OCI-LY7 (cell line): Measurements from ENCODE around the gene KIRREL3.

Experiments used
- CTCF ChIP-seq: fragments of 200-600 bp; sonication (generic); conservative IDR thresholded peaks from 2 replicates; pipeline ENCODE4 v1.5.1; 2014; ENCODE audit warnings: mild to moderate bottlenecking, antibody characterized with exemption, low read length, moderate library complexity, mixed read lengths
- EZH2phosphoT487 ChIP-seq: fragments of 200-600 bp; sonication (generic); IDR thresholded peaks from 2 replicates; pipeline ENCODE4 v1.6.1; 2018; ENCODE audit warnings: low read depth, borderline replicate concordance, mild to moderate bottlenecking, mixed run types, antibody characterized with exemption, low read length, moderate library complexity, mixed read lengths

- TF ChIP-seq CTCF (no peak), EZH2phosphoT487 (no peak)
These were observed 26.4 kb upstream of the KIRREL3 start for GRCh38 chr11:127027000-127027399.
